ENCODE results near the gene ELK3. TPM values are rescaled to one million over a fixed set of nuclear protein-coding genes. Genes with fewer than 3 reads are reported as not detected.

The ELK3 gene
- total and polyA plus RNA-seq, 12 donors: 6.6 to 33.6 (median 18.7) TPM

DNA sequence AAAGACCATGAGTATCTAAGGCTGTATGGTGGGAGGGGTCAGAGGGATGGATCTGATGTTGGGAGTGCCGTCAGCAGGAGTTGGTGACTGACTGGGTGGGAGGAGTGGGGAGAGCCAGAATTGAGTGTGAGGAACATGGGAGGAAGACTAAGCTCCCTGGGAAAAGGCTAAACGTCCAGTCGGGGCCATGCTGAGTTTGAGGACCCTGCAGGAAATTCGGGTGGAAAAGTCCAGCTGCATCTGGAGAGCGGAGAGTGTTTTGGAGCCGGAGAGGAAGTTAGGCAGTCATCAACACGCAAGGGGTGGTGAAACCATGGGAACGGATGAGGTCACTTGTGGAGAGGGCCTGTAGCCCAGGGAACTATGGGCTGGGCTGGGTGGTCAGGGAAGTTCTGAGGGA, 60.9 kb downstream of the ELK3 start:
- Histone ChIP-seq H3K36me3 (replicated peaks in 1 of 2) (peaks cover 0 to 4% of the 10 kb centered on the region in 2 donors), H3K4me1 (replicated peaks in 1 of 2) (peaks cover 0 to 27% of the 10 kb centered on the region in 2 donors), H3K4me3 (no peak overlapping the region), H3K9me3 (replicated peaks in 1 of 3) (no peaks in the 10 kb centered on the region), H3K27ac (peak overlapping the region in 1 of 5 donors; percentile 56), H3K27me3 (no peaks in the 10 kb centered on the region)
- peak in 6 of 7 donors; percentile 47 to 77 (median 52) for DNase-seq
- no peak for TF ChIP-seq POLR2A (IDR thresholded peaks at IDR 0.05)
- TF ChIP-seq, protein P1, sequence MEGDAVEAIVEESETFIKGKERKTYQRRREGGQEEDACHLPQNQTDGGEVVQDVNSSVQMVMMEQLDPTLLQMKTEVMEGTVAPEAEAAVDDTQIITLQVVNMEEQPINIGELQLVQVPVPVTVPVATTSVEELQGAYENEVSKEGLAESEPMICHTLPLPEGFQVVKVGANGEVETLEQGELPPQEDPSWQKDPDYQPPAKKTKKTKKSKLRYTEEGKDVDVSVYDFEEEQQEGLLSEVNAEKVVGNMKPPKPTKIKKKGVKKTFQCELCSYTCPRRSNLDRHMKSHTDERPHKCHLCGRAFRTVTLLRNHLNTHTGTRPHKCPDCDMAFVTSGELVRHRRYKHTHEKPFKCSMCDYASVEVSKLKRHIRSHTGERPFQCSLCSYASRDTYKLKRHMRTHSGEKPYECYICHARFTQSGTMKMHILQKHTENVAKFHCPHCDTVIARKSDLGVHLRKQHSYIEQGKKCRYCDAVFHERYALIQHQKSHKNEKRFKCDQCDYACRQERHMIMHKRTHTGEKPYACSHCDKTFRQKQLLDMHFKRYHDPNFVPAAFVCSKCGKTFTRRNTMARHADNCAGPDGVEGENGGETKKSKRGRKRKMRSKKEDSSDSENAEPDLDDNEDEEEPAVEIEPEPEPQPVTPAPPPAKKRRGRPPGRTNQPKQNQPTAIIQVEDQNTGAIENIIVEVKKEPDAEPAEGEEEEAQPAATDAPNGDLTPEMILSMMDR (IDR thresholded peaks at IDR 0.05): no peak
- intact Hi-C loops (cut with DNase I): no loop called here
- WGBS, 4 donors: 57 to 64% (median 61%) methylated on average over 8 of the region's 8 CpGs

DNA sequence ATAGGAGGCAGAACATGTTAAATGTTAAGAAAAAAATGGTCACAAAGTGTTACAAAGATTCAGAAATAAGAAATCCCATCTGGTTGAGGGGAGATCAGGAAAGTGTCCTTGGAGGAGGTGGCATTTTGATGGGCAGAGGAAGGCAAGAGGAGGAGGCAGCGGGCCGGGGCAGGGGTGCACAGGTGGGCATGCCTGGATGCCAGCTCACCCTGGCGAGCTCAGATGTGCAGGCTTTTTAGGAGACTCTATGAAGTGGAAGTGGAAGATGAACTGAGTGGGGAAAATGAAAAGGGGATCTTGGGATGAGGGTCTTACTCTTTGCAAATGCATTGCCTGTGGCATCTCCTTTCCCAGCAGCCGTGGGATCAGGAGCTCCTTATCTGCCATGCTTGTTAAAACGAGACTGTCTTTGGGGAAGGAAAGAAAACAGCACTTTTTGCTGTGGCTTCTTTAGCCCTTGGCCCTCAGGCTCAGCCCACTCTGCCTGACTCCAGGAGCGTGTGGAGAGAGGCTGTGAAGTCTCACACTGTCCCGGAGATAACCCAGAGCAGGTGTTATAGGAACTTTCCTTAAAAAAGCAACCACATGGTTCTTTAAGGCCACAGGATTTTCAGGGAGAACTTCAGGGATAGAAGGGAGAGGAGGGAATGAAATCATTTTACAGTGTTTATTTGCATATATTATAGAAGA, 62.6 kb downstream of the ELK3 start:
- Histone ChIP-seq H3K4me1 (replicated peaks in 1 of 2) (peaks cover 0 to 29% of the 10 kb centered on the region in 2 donors), H3K9me3 (replicated peaks in 1 of 3) (no peaks in the 10 kb centered on the region), H3K36me3 (replicated peaks in 1 of 2) (peaks cover 0 to 4% of the 10 kb centered on the region in 2 donors), H3K27ac (peak overlapping the region in 1 of 5 donors; percentile 44), H3K4me3 (no peak overlapping the region), H3K27me3 (no peaks in the 10 kb centered on the region)
- intact Hi-C loops (cut with DNase I): no loop called here
- TF ChIP-seq, protein P1 (IDR thresholded peaks at IDR 0.05): no peak
- no peak for TF ChIP-seq POLR2A (IDR thresholded peaks at IDR 0.05)
- DNase-seq: no peak
- 75 to 84% (median 81%) methylated on average over 7 of the region's 7 CpGs for WGBS, 4 donors

DNA sequence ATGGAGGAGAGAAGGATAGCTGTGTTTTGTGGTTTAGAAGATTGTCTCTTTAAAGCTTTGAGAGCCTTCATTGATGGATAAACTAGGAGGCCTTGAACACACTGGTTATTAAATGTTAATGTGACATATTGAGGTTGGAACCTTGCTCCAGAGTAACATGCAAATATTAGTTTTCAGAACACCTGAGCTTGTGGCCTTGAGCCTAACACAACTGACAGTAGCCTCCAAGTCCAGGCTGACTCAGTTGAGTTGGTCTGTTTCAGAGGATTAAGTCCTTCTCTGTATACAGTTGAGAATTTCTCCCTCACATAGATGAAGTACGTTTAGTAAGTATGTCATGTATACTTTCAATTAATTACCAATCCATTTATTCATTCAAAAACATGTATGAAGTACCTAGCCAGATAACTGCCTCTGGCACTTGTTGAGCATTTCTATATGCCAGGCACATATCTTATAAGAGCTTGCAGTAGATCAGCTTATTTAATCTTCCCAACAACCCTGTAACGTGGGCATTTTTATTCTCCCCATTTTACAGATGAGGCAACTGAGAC, 63.5 kb downstream of the ELK3 start:
- intact Hi-C loops (cut with DNase I): no loop called here
- no peak for DNase-seq
- Histone ChIP-seq H3K27me3 (no peaks in the 10 kb centered on the region), H3K4me1 (replicated peaks in 1 of 2) (peaks cover 0 to 29% of the 10 kb centered on the region in 2 donors), H3K4me3 (no peak overlapping the region), H3K36me3 (replicated peaks in 1 of 2) (peaks cover 0 to 4% of the 10 kb centered on the region in 2 donors), H3K9me3 (replicated peaks in 1 of 3) (no peaks in the 10 kb centered on the region), H3K27ac (peak overlapping the region in 1 of 5 donors; percentile 44)
- WGBS, 4 donors: 68 to 84% (median 74%) methylated on average over 2 of the region's 2 CpGs
- TF ChIP-seq, protein P1 (IDR thresholded peaks at IDR 0.05): no peak
- TF ChIP-seq POLR2A (IDR thresholded peaks at IDR 0.05): no peak

DNA sequence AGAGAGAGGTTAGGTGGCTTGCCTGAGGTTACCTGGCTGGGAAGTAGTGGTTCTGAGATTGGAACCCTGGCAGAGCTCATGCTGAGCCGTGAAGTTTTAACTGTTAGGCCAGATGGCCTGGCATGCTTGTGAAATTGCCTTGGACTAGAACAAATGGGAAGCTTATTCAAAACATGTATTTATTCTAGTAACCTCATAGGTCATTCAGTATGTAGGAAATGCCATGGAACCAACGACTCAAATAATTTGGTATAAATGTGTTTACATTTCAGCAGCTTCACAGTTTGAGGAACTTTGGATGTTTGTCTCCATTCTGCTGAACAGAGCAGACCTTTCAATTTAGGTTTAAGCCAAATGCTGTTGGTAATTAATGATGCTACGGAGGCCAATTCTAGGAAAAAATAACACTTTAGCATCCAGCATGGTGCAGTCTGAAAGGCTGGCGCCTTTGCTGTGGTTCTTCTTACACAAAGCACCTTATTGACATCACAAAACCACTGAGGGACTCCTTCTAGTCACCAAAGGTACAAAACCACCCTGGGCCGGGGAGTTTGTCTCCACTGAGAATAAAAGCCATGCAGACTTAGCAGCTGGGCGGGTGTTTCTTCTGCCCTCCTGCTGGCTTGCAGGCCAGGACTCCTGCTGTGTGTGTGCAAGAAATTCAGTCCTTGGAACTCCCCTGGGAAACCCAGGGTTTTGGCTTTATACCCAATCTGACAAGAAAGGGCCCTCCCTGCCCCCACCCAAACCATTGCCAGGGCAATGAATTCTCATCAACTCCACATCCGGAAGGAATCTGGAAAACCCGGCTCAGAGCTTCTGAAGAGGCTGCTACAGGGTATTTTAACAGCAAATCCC, 64.2 kb downstream of the ELK3 start:
- intact Hi-C loops (cut with DNase I): no loop called here
- peaks cover 0 to 4% of the 10 kb centered on the region in 2 donors for H3K36me3 ChIP-seq (replicated peaks in 1 of 2)
- TF ChIP-seq, protein P1 (IDR thresholded peaks at IDR 0.05): no peak
- no peak for TF ChIP-seq POLR2A (IDR thresholded peaks at IDR 0.05)
- H3K4me1 ChIP-seq (replicated peaks in 1 of 2): peaks cover 0 to 29% of the 10 kb centered on the region in 2 donors
- peak overlapping the region in 1 of 5 donors; percentile 44 for H3K27ac ChIP-seq
- H3K4me3 ChIP-seq: no peak overlapping the region
- DNase-seq: peak in 6 of 7 donors; percentile 44 to 82 (median 58)
- H3K9me3 ChIP-seq (replicated peaks in 1 of 3): no peaks in the 10 kb centered on the region
- H3K27me3 ChIP-seq: no peaks in the 10 kb centered on the region
- 48 to 66% (median 57%) methylated on average over 6 to 8 of the region's 8 CpGs for WGBS, 4 donors

Measured in adrenal gland (tissue), 12 donors.